Mesothelial cell of epicardium (in vitro differentiated cells): ENCODE data around the gene ZNF3. TPM values are rescaled to one million over a fixed set of nuclear protein-coding genes. Genes with fewer than 3 reads are reported as not detected.

ENCODE experiments used
- DNase-seq, 2 experiments: peaks; one replicate each; pipeline ENCODE4 v3.0.0; 2021; ENCODE audit warnings: low spot score in 2 of 2; ENCODE audit not compliant: unreplicated experiment in 2 of 2
- H3K27ac Mint-ChIP-seq: 2 replicates; pipeline ENCODE4 v1.8.0; 2021; ENCODE audit warnings: mixed read lengths
- H3K27me3 Mint-ChIP-seq: 2 replicates; pipeline ENCODE4 v1.8.0; 2021; ENCODE audit warnings: low read depth, mixed read lengths
- H3K36me3 Mint-ChIP-seq: 2 replicates; pipeline ENCODE4 v1.8.0; 2021; ENCODE audit warnings: mixed read lengths
- H3K4me1 Mint-ChIP-seq: 2 replicates; pipeline ENCODE4 v1.8.0; 2021; ENCODE audit warnings: mixed read lengths
- H3K4me3 Mint-ChIP-seq: 2 replicates; pipeline ENCODE4 v1.8.0; 2021; ENCODE audit warnings: mild to moderate bottlenecking, moderate library complexity, mixed read lengths
- H3K9me3 Mint-ChIP-seq: 2 replicates; pipeline ENCODE4 v1.8.0; 2021; ENCODE audit warnings: mixed read lengths
- CTCF ChIP-seq: fragments of 200-600 bp; sonication (generic); IDR thresholded peaks from one replicate; pipeline ENCODE4 v1.5.0; 2021; ENCODE audit warnings: antibody characterized with exemption; ENCODE audit not compliant: unreplicated experiment
- total RNA-seq: library from RNA; stranded (reverse); gene quantifications from 3 replicates; pipeline ENCODE4 v1.2.1, GENCODE V29; 2021

The ZNF3 gene
- total RNA-seq, 1 donor from 2014 or later: 85.9 TPM

GRCh38 chr7:100080907-100081534 lies 502 bp downstream of the ZNF3 start:
- no peak for TF ChIP-seq CTCF
- Mint-ChIP-seq H3K4me3 (peak overlapping the region; percentile 96), H3K27ac (peak overlapping the region; percentile 97), H3K9me3 (peaks cover 6% of the 10 kb centered on the region), H3K36me3 (peaks cover 22% of the 10 kb centered on the region), H3K4me1 (peaks cover 31% of the 10 kb centered on the region), H3K27me3 (no peaks in the 10 kb centered on the region)
- no peak for DNase-seq

- TF ChIP-seq CTCF: no peak
- no peaks in the 10 kb centered on the region for H3K27me3 Mint-ChIP-seq
- no peak for DNase-seq
- H3K36me3 Mint-ChIP-seq: peaks cover 41% of the 10 kb centered on the region
- H3K4me3 Mint-ChIP-seq: peak overlapping the region; percentile 96
- H3K27ac Mint-ChIP-seq: peak overlapping the region; percentile 10
- peaks cover 31% of the 10 kb centered on the region for H3K4me1 Mint-ChIP-seq
- peaks cover 18% of the 10 kb centered on the region for H3K9me3 Mint-ChIP-seq
These were observed 2.4 kb downstream of the ZNF3 start for GRCh38 chr7:100079024-100079560.

- no peak overlapping the region for H3K27ac Mint-ChIP-seq
These were observed 4.3 kb downstream of the ZNF3 start for GRCh38 chr7:100077205-100077604.

GRCh38 chr7:100075418-100075817 lies 6.1 kb downstream of the ZNF3 start:
- no peak for TF ChIP-seq CTCF
- Mint-ChIP-seq H3K4me3 (no peak overlapping the region), H3K36me3 (peaks cover 77% of the 10 kb centered on the region), H3K4me1 (peaks cover 17% of the 10 kb centered on the region), H3K27ac (no peak overlapping the region), H3K9me3 (peaks cover 45% of the 10 kb centered on the region), H3K27me3 (no peaks in the 10 kb centered on the region)
- DNase-seq: no peak

More at GRCh38 chr7:100077205-100077604, 4.3 kb downstream of the ZNF3 start:
- no peak for DNase-seq
- TF ChIP-seq CTCF: no peak
- Mint-ChIP-seq H3K27me3 (no peaks in the 10 kb centered on the region), H3K9me3 (peaks cover 28% of the 10 kb centered on the region), H3K36me3 (peaks cover 59% of the 10 kb centered on the region), H3K4me3 (peak overlapping the region; percentile 17), H3K4me1 (peaks cover 24% of the 10 kb centered on the region)

- no peak for DNase-seq
- Mint-ChIP-seq H3K4me1 (peaks cover 12% of the 10 kb centered on the region), H3K4me3 (no peak overlapping the region), H3K9me3 (peaks cover 49% of the 10 kb centered on the region), H3K27me3 (no peaks in the 10 kb centered on the region), H3K36me3 (peaks cover 83% of the 10 kb centered on the region), H3K27ac (no peak overlapping the region)
- TF ChIP-seq CTCF: no peak
These were observed 6.7 kb downstream of the ZNF3 start for GRCh38 chr7:100074841-100075240.
